HG03064 (cell line): ENCODE measurements around the gene UNG.

Experiments used
- ATAC-seq: cut with Tn5 transposase; IDR thresholded peaks from one replicate; pipeline ENCODE4 v1.9.1; 2021; ENCODE audit warnings: low read depth; ENCODE audit not compliant: unreplicated experiment

Gene UNG

GRCh38 chr12:109151457-109151856, 54.1 kb downstream of the UNG start:
- no peak for ATAC-seq

- ATAC-seq = no peak
Measured at GRCh38 chr12:109153821-109154441, 56.5 kb downstream of the UNG start.

- ATAC-seq = peak; percentile 81
Measured at GRCh38 chr12:109154451-109155438, 57.3 kb downstream of the UNG start.

GRCh38 chr12:109156036-109156435, 58.6 kb downstream of the UNG start:
- ATAC-seq = no peak

- no peak for ATAC-seq
Measured at GRCh38 chr12:109156586-109156985, 59.2 kb downstream of the UNG start.

- no peak for ATAC-seq
Measured at GRCh38 chr12:109157986-109158385, 60.6 kb downstream of the UNG start.

GRCh38 chr12:109160433-109160832, 63.0 kb downstream of the UNG start:
- ATAC-seq = no peak
